ENCODE data around the gene CBR3. TPM values are rescaled to one million over a fixed set of nuclear protein-coding genes. Genes with fewer than 3 reads are reported as not detected.

Gene CBR3
- total and polyA plus RNA-seq, 2 of the 4 experiments (the other 2 are of a cell fraction) = 13.4 to 15.4 TPM

DNA sequence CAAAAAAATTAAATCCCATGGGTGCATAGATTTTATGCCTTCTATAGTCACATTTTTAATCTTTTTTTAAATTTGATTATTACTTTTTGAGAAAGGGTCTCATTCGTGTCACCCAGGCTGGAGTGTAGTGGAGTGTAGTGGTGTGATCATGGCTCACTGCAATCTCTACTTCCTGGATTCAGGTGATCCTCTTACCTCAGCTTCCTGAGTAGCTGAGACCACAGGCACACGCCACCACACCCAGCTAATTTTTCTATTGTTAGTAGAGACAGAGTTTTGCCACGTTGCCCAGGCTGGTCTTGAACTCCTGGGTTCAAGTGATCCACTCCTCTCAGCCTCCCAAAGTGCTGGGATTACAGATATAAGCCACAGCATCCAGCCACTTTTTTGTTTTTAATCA lies 10.4 kb downstream of the CBR3 start:
- Histone ChIP-seq H4K5ac (ENCODE audit: low read depth, low read length) (no peak overlapping the region), H3K23ac (ENCODE audit: low read depth, low read length) (no peak overlapping the region), H3K9ac (ENCODE audit: low read depth, low read length) (no peak overlapping the region), H3K14ac (replicated peaks; ENCODE audit: low read depth, low read length) (no peak overlapping the region), H3K4me3 (ENCODE audit: insufficient read depth, low read depth, low read length) (no peak overlapping the region), H3K27me3 (ENCODE audit: control insufficient read depth, insufficient read depth, low read length) (no peaks in the 10 kb centered on the region), H3K27ac (ENCODE audit: insufficient read depth, low read length) (no peak overlapping the region), H4K91ac (ENCODE audit: insufficient read depth, low read depth, low read length) (no peak overlapping the region), H3K79me1 (ENCODE audit: low read depth in 1 of 2, low read length in 2 of 2) (no peaks in the 10 kb centered on the region; a peak in 1 of 4 replicates), H3K4me1 (ENCODE audit: control insufficient read depth, insufficient read depth, low read length) (peaks cover 2% of the 10 kb centered on the region), H3K9me3 (ENCODE audit: control insufficient read depth, insufficient read depth, low read length) (no peaks in the 10 kb centered on the region), H4K20me1 (ENCODE audit: insufficient read depth, low read length) (no peaks in the 10 kb centered on the region), H2BK20ac (ENCODE audit: low read depth, low read length) (no peak overlapping the region), H2AK5ac (ENCODE audit: low read depth, low read length) (no peak overlapping the region), H2BK120ac (ENCODE audit: low read depth, low read length) (no peak overlapping the region), H3K36me3 (ENCODE audit: control insufficient read depth, insufficient read depth, low read length) (no peaks in the 10 kb centered on the region), H3K4me2 (ENCODE audit: low read depth, low read length) (no peak overlapping the region), H2AFZ (replicated peaks; ENCODE audit: low read length, poor library complexity) (no peak overlapping the region), H4K8ac (ENCODE audit: low read depth in 2 of 2, low read length in 2 of 2) (no peak overlapping the region), H2AK9ac (replicated peaks; ENCODE audit: low read depth, low read length, poor library complexity) (no peak overlapping the region), H3K4ac (ENCODE audit: low read depth, low read length) (no peak overlapping the region), H3K56ac (ENCODE audit: extremely low read depth, insufficient read depth, low read length) (no peak overlapping the region), H3K9me1 (ENCODE audit: insufficient read depth, low read length) (no peaks in the 10 kb centered on the region; the same call in 1 of the 2 replicates), H3K18ac (ENCODE audit: low read depth, low read length) (no peak overlapping the region), H2BK5ac (ENCODE audit: low read depth, low read length, poor library complexity, severe bottlenecking) (no peak overlapping the region), H2BK15ac (ENCODE audit: low read depth, low read length) (no peak overlapping the region)
- DNase-seq = no peak
- CTCF ChIA-PET = no interaction called here
- POLR2A ChIA-PET (ENCODE audit: unreplicated experiment) = no interaction called here
- dilution Hi-C loops (cut with HindIII; ENCODE audit: low sequenced_read_pairs, unreplicated experiment) (no loop called here), in situ Hi-C loops (cut with MboI; ENCODE audit: low sequenced_read_pairs) (loop anchor here (5.0 kb wide), 1 partner anchor 187 kb away; no protein-coding TSS in a partner anchor), intact Hi-C loops (cut with micrococcal nuclease) (no loop called here)
- no CpG with 5 or more reads among the region's 3 CpGs for WGBS, 2 experiments (ENCODE audit: extremely low coverage in 2 of 2, insufficient read length in 1 of 2)
- no peak for ATAC-seq (ENCODE audit: low read depth)
- TF ChIP-seq, protein P1, sequence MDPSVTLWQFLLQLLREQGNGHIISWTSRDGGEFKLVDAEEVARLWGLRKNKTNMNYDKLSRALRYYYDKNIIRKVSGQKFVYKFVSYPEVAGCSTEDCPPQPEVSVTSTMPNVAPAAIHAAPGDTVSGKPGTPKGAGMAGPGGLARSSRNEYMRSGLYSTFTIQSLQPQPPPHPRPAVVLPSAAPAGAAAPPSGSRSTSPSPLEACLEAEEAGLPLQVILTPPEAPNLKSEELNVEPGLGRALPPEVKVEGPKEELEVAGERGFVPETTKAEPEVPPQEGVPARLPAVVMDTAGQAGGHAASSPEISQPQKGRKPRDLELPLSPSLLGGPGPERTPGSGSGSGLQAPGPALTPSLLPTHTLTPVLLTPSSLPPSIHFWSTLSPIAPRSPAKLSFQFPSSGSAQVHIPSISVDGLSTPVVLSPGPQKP (IDR thresholded peaks at IDR 0.05; ENCODE audit: borderline replicate concordance, low read depth, low read length) = no peak
- TF ChIP-seq POLR2A (IDR thresholded peaks at IDR 0.05; ENCODE audit: low read depth, low read length) (no peak), RAD21 (IDR thresholded peaks at IDR 0.05; ENCODE audit: low read length) (no peak), CHD1 (IDR thresholded peaks at IDR 0.05; ENCODE audit: low read depth, low read length) (no peak), RCOR1 (IDR thresholded peaks at IDR 0.05; ENCODE audit: insufficient replicate concordance, low read length) (no peak), NFE2L2 (IDR thresholded peaks at IDR 0.05; ENCODE audit: low read depth, low read length) (no peak)
- BruUV-seq (replicated peaks) = no TSS peak
